HCT116 (cell line): ENCODE measurements around the gene MTPN. TPM values are rescaled to one million over a fixed set of nuclear protein-coding genes. Genes with fewer than 3 reads are reported as not detected.

ENCODE experiments used
- ATAC-seq: fragments of 200-7000 bp; cut with Tn5 transposase; 2 replicates; pipeline ENCODE4 v1.9.1; 2020; ENCODE audit warnings: mild to moderate bottlenecking, moderate library complexity
- BruUV-seq: library from RNA; stranded (reverse); fragments of 400-500 nt; replicated peaks from 2 replicates; lab custom pipeline; 2021; lab: Mats Ljungman, UMichigan
- CTCF ChIA-PET: fragments of 300-600 bp; sonication (Branson Sonifier 250); formaldehyde crosslinking; loops from one replicate; lab custom pipeline; 2021; ENCODE audit warnings: antibody characterized with exemption; lab: Charles Lee
- POLR2A ChIA-PET: fragments of 300-600, 350-600 bp; sonication (Branson Sonifier 250); formaldehyde crosslinking; loops from one replicate; lab custom pipeline; 2021; ENCODE audit warnings: antibody characterized with exemption; lab: Charles Lee
- RAD21 ChIA-PET, 2 experiments: fragments of 300-600 bp; sonication (Branson Sonifier 250); formaldehyde crosslinking; loops; one replicate each; lab custom pipeline; 2023; ENCODE audit warnings: low total read pairs in 2 of 2; ENCODE audit not compliant: uncharacterized antibody in 2 of 2, unreplicated experiment in 2 of 2, low non-redundant PET in 1 of 2; lab: Charles Lee
- DNase-seq: peaks from one replicate; pipeline ENCODE4 v3.0.0-alpha.2; 2010; ENCODE audit warnings: low read depth, low spot score
- H2AFZ ChIP-seq: fragments of 200-600 bp; shearing (Covaris generic), sonication (generic); 2 replicates; pipeline ENCODE4 v1.6.1; 2017; ENCODE audit warnings: low read depth, mixed run types, mixed read lengths, antibody characterized with exemption, low read length; ENCODE audit not compliant: poor library complexity, severe bottlenecking
- H3K27ac ChIP-seq: 2 replicates; pipeline ENCODE4 v1.5.1; 2012; ENCODE audit warnings: low read depth, low read length
- H3K27me3 ChIP-seq: fragments of 200-600 bp; sonication (generic); 2 replicates; pipeline ENCODE4 v1.6.1; 2016; ENCODE audit warnings: mixed run types, low read length, mixed read lengths; ENCODE audit not compliant: insufficient read depth
- H3K36me3 ChIP-seq, 2 experiments: fragments of 200-500 bp in 1 of 2; fragments of 200-600 bp in 1 of 2; sonication (Bioruptor generic) in 1 of 2; sonication (generic) in 1 of 2; 2 replicates each; pipeline versions ENCODE4 v1.5.1 to v1.6.1; 2014 to 2016; ENCODE audit warnings: low read length in 2 of 2, inconsistent platforms in 1 of 2, mixed read lengths in 1 of 2, mixed run types in 1 of 2; ENCODE audit not compliant: insufficient read depth in 2 of 2, control insufficient read depth in 1 of 2
- H3K4me1 ChIP-seq, 2 experiments: fragments of 200-600 bp in 1 of 2; sonication (generic) in 1 of 2; 2 replicates each; pipeline versions ENCODE4 v1.5.1 to v1.6.1; 2012 to 2017; ENCODE audit warnings: low read length in 2 of 2, inconsistent platforms in 1 of 2, mild to moderate bottlenecking in 1 of 2, mixed read lengths in 1 of 2, mixed run types in 1 of 2, moderate library complexity in 1 of 2; ENCODE audit not compliant: insufficient read depth in 2 of 2, control insufficient read depth in 1 of 2
- H3K4me2 ChIP-seq: fragments of 200-600 bp; sonication (generic); 2 replicates; pipeline ENCODE4 v1.6.1; 2017; ENCODE audit warnings: mixed run types, low read length, mixed read lengths
- H3K4me3 ChIP-seq, 2 experiments: fragments of 200-600 bp in 1 of 2; sonication (generic) in 1 of 2; replicated peaks in 1 of 2; 2 replicates each; pipeline ENCODE4 v1.5.1; 2011 to 2016; ENCODE audit warnings: low read length in 2 of 2, control low read depth in 1 of 2, low read depth in 1 of 2, mild to moderate bottlenecking in 1 of 2, mixed read lengths in 1 of 2, mixed run types in 1 of 2
- H3K79me2 ChIP-seq: fragments of 200-600 bp; sonication (generic); 2 replicates; pipeline ENCODE4 v1.6.1; 2017; ENCODE audit warnings: mild to moderate bottlenecking, mixed run types, low read length, moderate library complexity, mixed read lengths; ENCODE audit not compliant: insufficient read depth
- H3K9ac ChIP-seq: fragments of 200-600 bp; sonication (generic); 2 replicates; pipeline ENCODE4 v1.6.1; 2016; ENCODE audit warnings: low read length, mixed read lengths
- H3K9me2 ChIP-seq: fragments of 200-600 bp; sonication (generic), shearing (Covaris generic); 2 replicates; pipeline ENCODE4 v1.6.1; 2017; ENCODE audit warnings: mixed run types, mild to moderate bottlenecking, moderate library complexity; ENCODE audit not compliant: insufficient read depth
- H3K9me3 ChIP-seq, 2 experiments: fragments of 200-500 bp in 1 of 2; fragments of 200-600 bp in 1 of 2; sonication (Bioruptor generic) in 1 of 2; sonication (generic) in 1 of 2; 2 replicates each; pipeline ENCODE4 v1.6.1; 2014 to 2017; ENCODE audit warnings: low read length in 2 of 2, mixed read lengths in 2 of 2, inconsistent platforms in 1 of 2, low read depth in 1 of 2, mild to moderate bottlenecking in 1 of 2, mixed run types in 1 of 2, moderate library complexity in 1 of 2; ENCODE audit not compliant: control insufficient read depth in 1 of 2, insufficient read depth in 1 of 2
- H4K20me1 ChIP-seq: fragments of 200-600 bp; sonication (generic), shearing (Covaris generic); 2 replicates; pipeline ENCODE4 v1.6.1; 2017; ENCODE audit warnings: mixed run types, mild to moderate bottlenecking, moderate library complexity; ENCODE audit not compliant: insufficient read depth
- CEBPB ChIP-seq: IDR thresholded peaks from 2 replicates; pipeline ENCODE4 v1.6.1; 2012; ENCODE audit warnings: low read depth
- ELF1 ChIP-seq: IDR thresholded peaks from 2 replicates; pipeline ENCODE4 v1.6.1; 2012; ENCODE audit warnings: low read depth, borderline replicate concordance
- EZH2phosphoT487 ChIP-seq: fragments of 200-600 bp; IDR thresholded peaks from 2 replicates; pipeline ENCODE4 v1.6.1; 2018; ENCODE audit warnings: antibody characterized with exemption, borderline replicate concordance
- JUND ChIP-seq: IDR thresholded peaks from 2 replicates; pipeline ENCODE4 v1.6.1; 2012
- SRF ChIP-seq: IDR thresholded peaks from 2 replicates; pipeline ENCODE4 v1.6.1; 2012; ENCODE audit warnings: low read depth
- YY1 ChIP-seq: IDR thresholded peaks from 2 replicates; pipeline ENCODE4 v1.6.1; 2011; ENCODE audit warnings: low read length, low read depth, moderate library complexity, mild to moderate bottlenecking; ENCODE audit not compliant: insufficient replicate concordance; ENCODE audit errors: extremely low read depth
- ZFX ChIP-seq: fragments of 450-650 bp; IDR thresholded peaks from 2 replicates; pipeline ENCODE4 v1.6.1; 2017
- intact Hi-C: fragments of 100-400 bp; cut with micrococcal nuclease; formaldehyde crosslinking; loops from 2 replicates; pipeline ENCODE4 v1.10.0; 2022
- total RNA-seq: library from RNA; stranded (reverse); gene quantifications from one replicate; pipeline ENCODE4 v1.2.1, GENCODE V29; 2021; ENCODE audit not compliant: unreplicated experiment
- TF ChIP-seq, protein P1 (sequence below), 3 experiments: fragments of 200-600 bp in 1 of 3; sonication (generic) in 1 of 3; IDR thresholded peaks in 2 of 3; conservative IDR thresholded peaks in 1 of 3; 2 replicates each; pipeline ENCODE4 v1.5.1; 2012 to 2017; ENCODE audit warnings: low read depth in 2 of 3, low read length in 2 of 3, antibody characterized with exemption in 1 of 3, borderline replicate concordance in 1 of 3, control low read depth in 1 of 3, mild to moderate bottlenecking in 1 of 3, mixed read lengths in 1 of 3, mixed run types in 1 of 3, moderate library complexity in 1 of 3; ENCODE audit not compliant: insufficient read depth in 1 of 3

Gene MTPN
- total RNA-seq, 1 experiment from 2014 or later: 152 TPM

DNA sequence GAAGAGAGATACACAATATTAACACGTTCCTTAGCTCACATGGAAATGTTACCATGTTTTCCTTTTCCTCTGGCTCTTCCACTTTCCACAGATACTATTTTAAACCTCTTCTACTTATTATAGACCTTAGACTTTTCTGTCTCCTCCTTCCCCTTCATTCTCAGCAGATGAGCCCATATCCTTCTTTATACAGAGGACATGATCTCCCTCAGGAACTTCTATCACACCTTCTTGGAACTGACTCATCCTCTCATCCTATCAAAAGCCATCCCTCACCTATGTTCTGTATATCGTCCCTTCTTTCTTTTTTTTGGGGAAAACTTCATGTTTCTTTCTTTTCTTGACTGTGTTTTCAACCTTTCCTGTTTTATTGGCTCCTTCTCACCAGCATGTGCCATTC lies 20.8 kb downstream of the MTPN start:
- peaks cover 98% of the 10 kb centered on the region for H3K79me2 ChIP-seq
- ChIA-PET CTCF (no interaction called here), RAD21 (no interaction called here), POLR2A (no interaction called here)
- no peak overlapping the region for H3K27ac ChIP-seq
- ATAC-seq (no peak), DNase-seq (no peak)
- intact Hi-C loops: no loop called here
- no peaks in the 10 kb centered on the region for H3K9me2 ChIP-seq
- H3K4me1 ChIP-seq: no peaks in the 10 kb centered on the region
- H3K4me3 ChIP-seq: no peak overlapping the region
- H2AFZ ChIP-seq: no peak overlapping the region
- no TSS peak for BruUV-seq
- H4K20me1 ChIP-seq: peaks cover 21% of the 10 kb centered on the region; the same call in 1 of the 2 replicates
- no peak overlapping the region for H3K4me2 ChIP-seq
- TF ChIP-seq SRF (no peak), ELF1 (no peak), EZH2phosphoT487 (no peak), CEBPB (no peak), JUND (no peak)
- TF ChIP-seq, protein P1, sequence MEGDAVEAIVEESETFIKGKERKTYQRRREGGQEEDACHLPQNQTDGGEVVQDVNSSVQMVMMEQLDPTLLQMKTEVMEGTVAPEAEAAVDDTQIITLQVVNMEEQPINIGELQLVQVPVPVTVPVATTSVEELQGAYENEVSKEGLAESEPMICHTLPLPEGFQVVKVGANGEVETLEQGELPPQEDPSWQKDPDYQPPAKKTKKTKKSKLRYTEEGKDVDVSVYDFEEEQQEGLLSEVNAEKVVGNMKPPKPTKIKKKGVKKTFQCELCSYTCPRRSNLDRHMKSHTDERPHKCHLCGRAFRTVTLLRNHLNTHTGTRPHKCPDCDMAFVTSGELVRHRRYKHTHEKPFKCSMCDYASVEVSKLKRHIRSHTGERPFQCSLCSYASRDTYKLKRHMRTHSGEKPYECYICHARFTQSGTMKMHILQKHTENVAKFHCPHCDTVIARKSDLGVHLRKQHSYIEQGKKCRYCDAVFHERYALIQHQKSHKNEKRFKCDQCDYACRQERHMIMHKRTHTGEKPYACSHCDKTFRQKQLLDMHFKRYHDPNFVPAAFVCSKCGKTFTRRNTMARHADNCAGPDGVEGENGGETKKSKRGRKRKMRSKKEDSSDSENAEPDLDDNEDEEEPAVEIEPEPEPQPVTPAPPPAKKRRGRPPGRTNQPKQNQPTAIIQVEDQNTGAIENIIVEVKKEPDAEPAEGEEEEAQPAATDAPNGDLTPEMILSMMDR (IDR thresholded peaks at IDR 0.05 in 2 of 3, conservative IDR thresholded peaks at IDR 0.05 in 1 of 3; ENCODE audit: borderline replicate concordance in 1 of 3, insufficient read depth in 1 of 3, low read depth in 2 of 3, low read length in 2 of 3): no peak
- H3K36me3 ChIP-seq: no peaks in the 10 kb centered on the region; a peak in 2 of 4 replicates
- H3K9me3 ChIP-seq: no peaks in the 10 kb centered on the region
- H3K27me3 ChIP-seq: no peaks in the 10 kb centered on the region
- no peak overlapping the region for H3K9ac ChIP-seq

GRCh38 chr7:135950972-135951371 lies 26.2 kb downstream of the MTPN start:
- Histone ChIP-seq H3K9me2 (no peaks in the 10 kb centered on the region), H3K4me2 (no peak overlapping the region), H3K27ac (no peak overlapping the region), H2AFZ (no peak overlapping the region), H3K4me3 (no peak overlapping the region), H3K27me3 (no peaks in the 10 kb centered on the region), H3K4me1 (no peaks in the 10 kb centered on the region), H3K9ac (no peak overlapping the region), H3K79me2 (peaks cover 92% of the 10 kb centered on the region), H3K9me3 (no peaks in the 10 kb centered on the region), H3K36me3 (peaks cover 7 to 14% of the 10 kb centered on the region in 2 experiments), H4K20me1 (no peaks in the 10 kb centered on the region; the same call in 1 of the 2 replicates)
- RAD21 ChIA-PET: no interaction called here
- ATAC-seq: no peak
- intact Hi-C loops: no loop called here
- TF ChIP-seq ZFX: no peak
- TF ChIP-seq, protein P1 (IDR thresholded peaks at IDR 0.05 in 2 of 3, conservative IDR thresholded peaks at IDR 0.05 in 1 of 3; ENCODE audit: borderline replicate concordance in 1 of 3, insufficient read depth in 1 of 3, low read depth in 2 of 3, low read length in 2 of 3): no peak
- TF ChIP-seq YY1: no peak
- CTCF ChIA-PET: no interaction called here
- POLR2A ChIA-PET: no interaction called here
- BruUV-seq: no TSS peak
- DNase-seq: no peak
